ENCODE measurements around the gene RRP12. TPM values are rescaled to one million over a fixed set of nuclear protein-coding genes. Genes with fewer than 3 reads are reported as not detected.

RRP12 gene
- polyA plus RNA-seq, 1 experiment = 10.6 TPM

GRCh38 chr10:97385565-97385964, 15.6 kb downstream of the RRP12 start:
- DNase-seq (ENCODE audit: low read depth, low spot score) = no peak

GRCh38 chr10:97384641-97385040, 16.5 kb downstream of the RRP12 start:
- no peak overlapping the region for H3K27ac ChIP-seq (ENCODE audit: low read depth, low read length)
- TF ChIP-seq CTCF (IDR thresholded peaks at IDR 0.05; ENCODE audit: low read depth, low read length) = no peak
- POLR2A ChIA-PET = no interaction called here
- CTCF ChIA-PET = no interaction called here
- H3K4me3 ChIP-seq (ENCODE audit: low read depth, low read length) = no peak overlapping the region
- H3K27me3 ChIP-seq (ENCODE audit: control insufficient read depth, insufficient read depth, low read length) = no peaks in the 10 kb centered on the region
- no peak for DNase-seq (ENCODE audit: low read depth, low spot score)
- no peaks in the 10 kb centered on the region; the same call in 1 of the 2 replicates for H3K9me3 ChIP-seq (ENCODE audit: control insufficient read depth, insufficient read depth, low read length)

More at GRCh38 chr10:97385565-97385964, 15.6 kb downstream of the RRP12 start:
- ChIA-PET CTCF (no interaction called here), POLR2A (no interaction called here)
- no peak overlapping the region for H3K27ac ChIP-seq (ENCODE audit: low read depth, low read length)
- no peak for TF ChIP-seq CTCF (IDR thresholded peaks at IDR 0.05; ENCODE audit: low read depth, low read length)
- H3K4me3 ChIP-seq (ENCODE audit: low read depth, low read length) = no peak overlapping the region
- H3K9me3 ChIP-seq (ENCODE audit: control insufficient read depth, insufficient read depth, low read length) = no peaks in the 10 kb centered on the region; the same call in 1 of the 2 replicates
- H3K27me3 ChIP-seq (ENCODE audit: control insufficient read depth, insufficient read depth, low read length) = no peaks in the 10 kb centered on the region

- H3K9me3 ChIP-seq (ENCODE audit: control insufficient read depth, insufficient read depth, low read length) = no peaks in the 10 kb centered on the region; the same call in 1 of the 2 replicates
- CTCF ChIA-PET = no interaction called here
Observed at GRCh38 chr10:97384156-97384555, 17.0 kb downstream of the RRP12 start.

GRCh38 chr10:97383159-97383558, 18.0 kb downstream of the RRP12 start:
- POLR2A ChIA-PET = no interaction called here
- H3K27ac ChIP-seq (ENCODE audit: low read depth, low read length) = no peak overlapping the region
- no peaks in the 10 kb centered on the region; the same call in 1 of the 2 replicates for H3K9me3 ChIP-seq (ENCODE audit: control insufficient read depth, insufficient read depth, low read length)
- DNase-seq (ENCODE audit: low read depth, low spot score) = no peak
- H3K4me3 ChIP-seq (ENCODE audit: low read depth, low read length) = no peak overlapping the region
- TF ChIP-seq CTCF (IDR thresholded peaks at IDR 0.05; ENCODE audit: low read depth, low read length) = no peak
- H3K27me3 ChIP-seq (ENCODE audit: control insufficient read depth, insufficient read depth, low read length) = no peaks in the 10 kb centered on the region
- CTCF ChIA-PET = no interaction called here

More at GRCh38 chr10:97384156-97384555, 17.0 kb downstream of the RRP12 start:
- POLR2A ChIA-PET = no interaction called here
- no peak for TF ChIP-seq CTCF (IDR thresholded peaks at IDR 0.05; ENCODE audit: low read depth, low read length)
- H3K27ac ChIP-seq (ENCODE audit: low read depth, low read length) = no peak overlapping the region
- no peak for DNase-seq (ENCODE audit: low read depth, low spot score)
- no peaks in the 10 kb centered on the region for H3K27me3 ChIP-seq (ENCODE audit: control insufficient read depth, insufficient read depth, low read length)
- H3K4me3 ChIP-seq (ENCODE audit: low read depth, low read length) = no peak overlapping the region

- CTCF ChIA-PET = no interaction called here
- POLR2A ChIA-PET = no interaction called here
- no peak for TF ChIP-seq CTCF (IDR thresholded peaks at IDR 0.05; ENCODE audit: low read depth, low read length)
- H3K27ac ChIP-seq (ENCODE audit: low read depth, low read length) = no peak overlapping the region
- no peak overlapping the region for H3K4me3 ChIP-seq (ENCODE audit: low read depth, low read length)
- DNase-seq (ENCODE audit: low read depth, low spot score) = no peak
- no peaks in the 10 kb centered on the region; the same call in 1 of the 2 replicates for H3K9me3 ChIP-seq (ENCODE audit: control insufficient read depth, insufficient read depth, low read length)
- no peaks in the 10 kb centered on the region for H3K27me3 ChIP-seq (ENCODE audit: control insufficient read depth, insufficient read depth, low read length)
Observed at GRCh38 chr10:97381626-97382025, 19.5 kb downstream of the RRP12 start.

Data from AG04450 (cell line).